BLaER1 (cell line): ENCODE measurements around the gene ZCCHC24.
A peak's percentile ranks its signal among the peaks of the same experiment; 100 is the strongest.

Experiments
- H3K27ac ChIP-seq: shearing (Covaris generic); formaldehyde crosslinking; 2 replicates; pipeline ENCODE4 v1.8.1; 2022
- H3K27me3 ChIP-seq: shearing (Covaris generic); formaldehyde crosslinking; 2 replicates; pipeline ENCODE4 v1.8.1; 2022
- H3K36me3 ChIP-seq: shearing (Covaris generic); formaldehyde crosslinking; 2 replicates; pipeline ENCODE4 v1.8.1; 2022
- H3K4me1 ChIP-seq: shearing (Covaris generic); formaldehyde crosslinking; 2 replicates; pipeline ENCODE4 v1.8.1; 2022
- H3K4me2 ChIP-seq: shearing (Covaris generic); formaldehyde crosslinking; 2 replicates; pipeline ENCODE4 v1.8.1; 2022
- H3K4me3 ChIP-seq: shearing (Covaris generic); formaldehyde crosslinking; 2 replicates; pipeline ENCODE4 v1.8.1; 2022
- H3K9ac ChIP-seq: shearing (Covaris generic); formaldehyde crosslinking; 2 replicates; pipeline ENCODE4 v1.8.1; 2022
- H3K9me3 ChIP-seq: shearing (Covaris generic); formaldehyde crosslinking; 2 replicates; pipeline ENCODE4 v1.8.1; 2022
- H4K20me1 ChIP-seq: shearing (Covaris generic); formaldehyde crosslinking; 2 replicates; pipeline ENCODE4 v1.8.1; 2022
- Cebpa-rat ChIP-seq: shearing (Covaris generic); IDR thresholded peaks from 2 replicates; pipeline ENCODE4 v1.8.1; 2022

The ZCCHC24 gene

DNA sequence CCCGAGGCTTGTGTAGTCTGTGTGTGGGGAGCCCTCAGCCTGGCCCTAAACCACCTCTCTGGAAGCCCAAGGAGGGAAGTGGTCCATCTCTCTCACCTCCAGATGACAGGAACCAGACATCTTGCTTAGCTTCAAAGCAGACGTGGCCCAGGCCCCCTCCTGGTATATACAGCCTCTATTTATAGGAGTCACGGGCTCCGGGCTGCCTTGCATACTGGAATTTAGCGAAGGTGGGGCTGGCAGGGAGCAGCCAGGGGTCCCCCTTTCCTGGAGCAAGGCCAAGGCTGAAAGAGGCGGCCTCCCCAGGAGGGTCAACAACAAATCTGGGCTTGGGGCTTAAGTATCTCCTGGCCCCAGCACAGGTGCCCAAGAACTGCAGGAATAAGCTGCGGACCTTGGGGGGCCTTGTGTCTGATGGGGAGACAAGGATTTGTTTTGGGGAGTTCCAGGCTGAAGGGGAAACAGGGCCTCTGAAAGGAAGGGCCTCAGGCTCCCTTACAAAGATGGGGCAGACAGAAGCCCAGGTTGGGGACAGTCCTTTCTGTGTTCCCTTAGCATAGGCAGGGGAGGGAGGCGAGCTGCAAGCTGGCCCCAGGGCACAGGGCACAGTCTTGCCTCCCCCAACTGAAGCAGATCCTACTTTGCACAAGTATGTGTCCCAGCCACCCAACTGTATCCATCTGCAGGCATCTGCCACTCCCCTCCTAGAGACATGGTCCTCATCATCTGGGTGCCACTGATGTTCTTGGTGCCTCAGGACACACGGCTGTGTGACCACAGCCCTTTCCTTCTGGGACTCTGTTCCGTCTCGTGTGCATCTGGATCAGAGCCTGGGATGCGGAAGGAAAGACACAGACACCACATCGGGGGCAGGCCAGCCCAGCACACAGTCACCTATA, 11.9 kb downstream of the ZCCHC24 start:
- Histone ChIP-seq H3K27ac (no peak overlapping the region), H3K9ac (no peak overlapping the region), H3K4me1 (peaks cover 44% of the 10 kb centered on the region), H3K9me3 (no peaks in the 10 kb centered on the region), H3K36me3 (peaks cover 36% of the 10 kb centered on the region), H4K20me1 (peaks cover 49% of the 10 kb centered on the region), H3K4me2 (peak overlapping the region; percentile 26), H3K27me3 (no peaks in the 10 kb centered on the region), H3K4me3 (no peak overlapping the region)
- no peak for TF ChIP-seq Cebpa-rat

DNA sequence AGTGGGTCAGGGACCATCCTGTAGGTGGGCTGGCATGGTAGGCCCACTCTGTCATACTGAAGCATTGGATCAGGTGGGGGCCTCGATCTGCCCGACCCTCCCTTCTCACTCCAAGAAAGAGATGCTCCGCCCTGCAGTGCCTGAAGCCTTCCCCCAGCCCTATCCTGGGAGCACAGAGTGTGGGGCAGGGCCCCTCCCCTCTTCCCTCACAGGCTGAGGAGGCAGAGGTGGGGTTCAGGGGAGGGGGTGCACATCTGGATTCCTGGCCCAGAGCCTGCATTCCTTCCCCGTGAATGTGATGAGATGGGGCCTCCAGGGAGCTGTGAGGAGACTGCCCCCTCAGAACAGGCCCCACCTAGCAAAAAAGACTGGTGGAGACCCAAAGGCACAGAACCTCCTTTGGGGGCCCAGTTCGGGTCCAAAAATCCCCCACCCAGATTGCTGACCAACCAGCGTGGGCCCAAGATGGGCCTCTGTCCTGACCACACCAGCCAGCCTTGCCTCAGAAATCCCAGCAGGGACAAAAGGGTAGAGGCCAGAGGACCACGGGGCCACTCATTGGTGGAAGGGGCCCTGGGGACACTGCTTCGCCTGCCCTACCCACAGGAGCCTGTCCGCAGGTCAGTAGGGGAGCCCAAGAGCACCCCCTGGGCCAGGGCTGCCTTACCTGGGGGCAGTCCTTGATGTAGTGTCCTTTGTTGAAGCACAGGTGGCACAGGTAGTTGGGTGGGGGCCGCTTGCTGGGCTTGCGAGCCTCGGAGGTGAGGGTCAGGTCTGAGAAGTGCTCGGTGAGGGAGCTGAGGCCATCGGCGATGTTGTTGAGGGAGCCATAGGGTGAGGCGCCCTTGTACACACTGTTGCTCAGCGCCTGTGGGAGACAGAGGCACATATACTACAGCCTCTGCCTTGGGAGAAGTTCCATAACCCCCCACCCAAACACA, 13.3 kb downstream of the ZCCHC24 start:
- H4K20me1 ChIP-seq: peaks cover 36% of the 10 kb centered on the region
- peaks cover 40% of the 10 kb centered on the region for H3K36me3 ChIP-seq
- H3K27ac ChIP-seq: 0 out of 2 replicates have a peak overlapping the region, but pooled peaks have one; percentile 9
- no peak overlapping the region for H3K9ac ChIP-seq
- no peak overlapping the region for H3K4me2 ChIP-seq
- no peak overlapping the region for H3K4me3 ChIP-seq
- no peaks in the 10 kb centered on the region for H3K27me3 ChIP-seq
- peaks cover 33% of the 10 kb centered on the region for H3K4me1 ChIP-seq
- TF ChIP-seq Cebpa-rat: no peak
- no peaks in the 10 kb centered on the region for H3K9me3 ChIP-seq

- Histone ChIP-seq H3K27me3 (no peaks in the 10 kb centered on the region), H4K20me1 (peaks cover 29% of the 10 kb centered on the region), H3K9ac (no peak overlapping the region), H3K4me1 (peaks cover 33% of the 10 kb centered on the region), H3K9me3 (no peaks in the 10 kb centered on the region), H3K4me2 (no peak overlapping the region), H3K36me3 (peaks cover 40% of the 10 kb centered on the region), H3K27ac (no peak overlapping the region), H3K4me3 (no peak overlapping the region)
- no peak for TF ChIP-seq Cebpa-rat
These were observed 14.0 kb downstream of the ZCCHC24 start for GRCh38 chr10:79431428-79431827.

DNA sequence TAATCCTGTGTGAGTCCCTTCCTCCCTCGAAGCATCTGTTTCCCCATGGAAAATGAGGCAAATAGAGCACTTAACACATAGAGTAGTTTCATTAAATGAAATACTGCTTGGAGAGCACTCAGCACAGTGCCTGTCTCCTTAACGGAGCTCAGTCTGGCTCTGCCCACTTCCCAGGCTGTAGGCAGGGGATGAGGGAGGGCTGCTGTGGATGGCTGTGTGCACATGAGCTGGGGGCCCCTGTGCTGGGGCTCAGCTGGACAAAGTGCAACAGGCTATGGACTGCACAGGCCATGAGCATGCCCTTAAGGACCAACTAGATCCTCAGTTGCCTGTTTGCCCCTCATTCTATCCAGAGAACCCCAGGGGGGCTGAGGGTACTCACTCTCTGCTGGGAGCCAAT, 14.5 kb downstream of the ZCCHC24 start:
- no peaks in the 10 kb centered on the region for H3K9me3 ChIP-seq
- H3K4me3 ChIP-seq: no peak overlapping the region
- H4K20me1 ChIP-seq: peaks cover 24% of the 10 kb centered on the region
- H3K4me1 ChIP-seq: peaks cover 30% of the 10 kb centered on the region
- H3K9ac ChIP-seq: no peak overlapping the region
- TF ChIP-seq Cebpa-rat: no peak
- no peak overlapping the region for H3K27ac ChIP-seq
- peaks cover 43% of the 10 kb centered on the region for H3K36me3 ChIP-seq
- H3K27me3 ChIP-seq: no peaks in the 10 kb centered on the region
- H3K4me2 ChIP-seq: no peak overlapping the region

DNA sequence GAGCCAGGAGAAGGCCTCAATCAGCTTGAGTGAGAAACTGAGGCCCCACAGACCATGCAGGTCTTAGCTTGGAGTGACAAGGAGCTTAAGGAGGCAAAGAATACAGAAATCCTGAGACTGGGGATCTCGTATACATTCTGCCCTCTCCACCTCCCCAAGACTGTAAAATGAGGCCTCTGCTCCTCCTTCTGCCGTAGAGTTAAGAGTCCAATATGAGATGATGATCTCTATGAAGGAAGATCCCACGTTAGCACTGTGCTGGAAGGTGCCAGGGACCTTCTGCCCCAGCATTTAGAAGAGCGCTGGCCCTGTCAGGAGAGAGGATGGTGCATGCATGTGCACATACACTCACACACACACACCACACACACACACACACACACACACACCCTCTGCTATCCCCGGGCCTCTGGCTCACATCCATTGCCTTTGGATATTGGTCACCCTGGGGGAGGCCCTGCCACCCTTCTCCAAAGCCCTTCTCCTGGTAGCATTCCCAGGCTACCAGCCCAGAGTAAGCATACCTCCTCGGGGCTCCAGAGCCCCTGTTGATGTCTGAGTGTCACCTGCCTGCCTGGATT, 15.0 kb downstream of the ZCCHC24 start:
- H3K36me3 ChIP-seq: peaks cover 48% of the 10 kb centered on the region
- no peaks in the 10 kb centered on the region for H3K27me3 ChIP-seq
- H3K9ac ChIP-seq: no peak overlapping the region
- no peak overlapping the region for H3K4me2 ChIP-seq
- peaks cover 23% of the 10 kb centered on the region for H4K20me1 ChIP-seq
- H3K4me1 ChIP-seq: peaks cover 25% of the 10 kb centered on the region
- H3K4me3 ChIP-seq: no peak overlapping the region
- no peak overlapping the region for H3K27ac ChIP-seq
- H3K9me3 ChIP-seq: no peaks in the 10 kb centered on the region
- no peak for TF ChIP-seq Cebpa-rat

- TF ChIP-seq Cebpa-rat: no peak
- H3K4me1 ChIP-seq: peaks cover 18% of the 10 kb centered on the region
These were observed 15.7 kb downstream of the ZCCHC24 start for GRCh38 chr10:79429751-79430150.

GRCh38 chr10:79427965-79428364, 17.5 kb downstream of the ZCCHC24 start:
- H3K4me2 ChIP-seq: no peak overlapping the region
- H3K9me3 ChIP-seq: no peaks in the 10 kb centered on the region
- H3K36me3 ChIP-seq: peaks cover 62% of the 10 kb centered on the region
- peaks cover 7% of the 10 kb centered on the region; the same call in 1 of the 2 replicates for H4K20me1 ChIP-seq
- TF ChIP-seq Cebpa-rat: no peak
- H3K4me1 ChIP-seq: peaks cover under 1% of the 10 kb centered on the region; the same call in 1 of the 2 replicates
- no peak overlapping the region for H3K9ac ChIP-seq
- no peak overlapping the region for H3K4me3 ChIP-seq
- no peaks in the 10 kb centered on the region for H3K27me3 ChIP-seq
- H3K27ac ChIP-seq: no peak overlapping the region

More at GRCh38 chr10:79429751-79430150, 15.7 kb downstream of the ZCCHC24 start:
- H3K9me3 ChIP-seq: no peaks in the 10 kb centered on the region
- no peaks in the 10 kb centered on the region for H3K27me3 ChIP-seq
- H3K4me3 ChIP-seq: no peak overlapping the region
- no peak overlapping the region for H3K4me2 ChIP-seq
- no peak overlapping the region for H3K9ac ChIP-seq
- H3K27ac ChIP-seq: no peak overlapping the region
- H4K20me1 ChIP-seq: peaks cover 21% of the 10 kb centered on the region
- peaks cover 54% of the 10 kb centered on the region for H3K36me3 ChIP-seq

- Histone ChIP-seq H3K9ac (no peak overlapping the region), H3K9me3 (no peaks in the 10 kb centered on the region), H3K27ac (no peak overlapping the region), H3K4me3 (no peak overlapping the region), H3K36me3 (peaks cover 40% of the 10 kb centered on the region), H4K20me1 (no peaks in the 10 kb centered on the region), H3K4me2 (no peak overlapping the region), H3K4me1 (no peaks in the 10 kb centered on the region; the same call in 1 of the 2 replicates), H3K27me3 (no peaks in the 10 kb centered on the region)
- TF ChIP-seq Cebpa-rat: no peak
These were observed 20.3 kb downstream of the ZCCHC24 start for GRCh38 chr10:79425074-79425532.
